ENCODE data around the gene FAM53B.

- TF ChIP-seq, protein P1, sequence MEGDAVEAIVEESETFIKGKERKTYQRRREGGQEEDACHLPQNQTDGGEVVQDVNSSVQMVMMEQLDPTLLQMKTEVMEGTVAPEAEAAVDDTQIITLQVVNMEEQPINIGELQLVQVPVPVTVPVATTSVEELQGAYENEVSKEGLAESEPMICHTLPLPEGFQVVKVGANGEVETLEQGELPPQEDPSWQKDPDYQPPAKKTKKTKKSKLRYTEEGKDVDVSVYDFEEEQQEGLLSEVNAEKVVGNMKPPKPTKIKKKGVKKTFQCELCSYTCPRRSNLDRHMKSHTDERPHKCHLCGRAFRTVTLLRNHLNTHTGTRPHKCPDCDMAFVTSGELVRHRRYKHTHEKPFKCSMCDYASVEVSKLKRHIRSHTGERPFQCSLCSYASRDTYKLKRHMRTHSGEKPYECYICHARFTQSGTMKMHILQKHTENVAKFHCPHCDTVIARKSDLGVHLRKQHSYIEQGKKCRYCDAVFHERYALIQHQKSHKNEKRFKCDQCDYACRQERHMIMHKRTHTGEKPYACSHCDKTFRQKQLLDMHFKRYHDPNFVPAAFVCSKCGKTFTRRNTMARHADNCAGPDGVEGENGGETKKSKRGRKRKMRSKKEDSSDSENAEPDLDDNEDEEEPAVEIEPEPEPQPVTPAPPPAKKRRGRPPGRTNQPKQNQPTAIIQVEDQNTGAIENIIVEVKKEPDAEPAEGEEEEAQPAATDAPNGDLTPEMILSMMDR (IDR thresholded peaks at IDR 0.05), result no peak
- TF ChIP-seq POLR2A (IDR thresholded peaks at IDR 0.05), result no peak
Observed at GRCh38 chr10:124738441-124738840, 5.7 kb downstream of the FAM53B start.

Measured in body of pancreas (tissue), 4 donors.